ENCODE data around the gene AHCYL2. TPM values are rescaled to one million over a fixed set of nuclear protein-coding genes. Genes with fewer than 3 reads are reported as not detected.

Gene AHCYL2
- total RNA-seq, 2 experiments from 2014 or later = 5.0 to 8.7 TPM

DNA sequence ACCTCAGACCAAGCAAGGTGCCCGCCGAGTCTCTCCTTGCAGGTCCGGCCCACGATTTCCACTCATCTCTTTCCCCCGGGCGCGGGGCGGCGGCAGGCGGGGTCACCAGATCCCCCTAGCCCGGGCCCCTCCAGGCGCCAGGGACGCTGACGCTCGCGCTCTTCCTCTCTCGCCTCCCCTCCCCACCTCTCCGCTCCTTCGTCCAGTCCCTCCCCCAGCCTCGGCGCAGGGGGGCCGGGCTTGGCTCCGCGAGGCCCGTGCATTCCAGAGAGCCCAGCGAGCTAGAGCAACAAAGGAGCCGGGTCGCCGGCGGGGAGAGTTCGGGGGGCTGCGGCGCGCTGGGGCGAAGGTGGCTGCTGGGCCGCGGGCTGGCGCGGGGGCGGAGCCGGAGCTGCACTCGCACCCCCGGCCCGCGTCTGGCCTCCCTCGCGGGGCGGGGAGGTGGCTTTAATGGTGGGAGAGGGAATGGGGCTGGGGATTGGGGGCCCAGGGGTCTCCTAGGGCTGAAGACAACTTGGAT, 36.4 kb upstream of the AHCYL2 start, which contains the start of gene SMO:
SMO (plus strand) TSS at position 262 of the 520 bp plus-strand sequence. CDS start 519 bp downstream, outside the sequence.
- H2AFZ ChIP-seq (ENCODE audit: low read length) = no peak within 1 kb of the TSS
- H3K36me3 ChIP-seq (ENCODE audit: insufficient read depth, low read length) = no peaks in the 10 kb centered on the region
- peak within 1 kb of the TSS; percentile 46; the same call in 1 of the 2 replicates for H3K4me2 ChIP-seq (ENCODE audit: low read length)
- ChIA-PET CTCF (ENCODE audit: unreplicated experiment) (no interaction called here), POLR2A (no interaction called here)
- no peaks in the 10 kb centered on the region for H3K79me2 ChIP-seq (ENCODE audit: insufficient read depth, low read depth, low read length)
- no peak within 1 kb of the TSS for H3K27ac ChIP-seq (ENCODE audit: low read depth, low read length, poor library complexity, severe bottlenecking)
- no TSS peak for BruUV-seq (replicated peaks)
- intact Hi-C loops (cut with micrococcal nuclease; ENCODE audit: unreplicated experiment) = no loop called here
- TF ChIP-seq EZH2phosphoT487 (IDR thresholded peaks at IDR 0.05; ENCODE audit: borderline replicate concordance, low read depth, low read length) = no peak
- TF ChIP-seq, protein P1, sequence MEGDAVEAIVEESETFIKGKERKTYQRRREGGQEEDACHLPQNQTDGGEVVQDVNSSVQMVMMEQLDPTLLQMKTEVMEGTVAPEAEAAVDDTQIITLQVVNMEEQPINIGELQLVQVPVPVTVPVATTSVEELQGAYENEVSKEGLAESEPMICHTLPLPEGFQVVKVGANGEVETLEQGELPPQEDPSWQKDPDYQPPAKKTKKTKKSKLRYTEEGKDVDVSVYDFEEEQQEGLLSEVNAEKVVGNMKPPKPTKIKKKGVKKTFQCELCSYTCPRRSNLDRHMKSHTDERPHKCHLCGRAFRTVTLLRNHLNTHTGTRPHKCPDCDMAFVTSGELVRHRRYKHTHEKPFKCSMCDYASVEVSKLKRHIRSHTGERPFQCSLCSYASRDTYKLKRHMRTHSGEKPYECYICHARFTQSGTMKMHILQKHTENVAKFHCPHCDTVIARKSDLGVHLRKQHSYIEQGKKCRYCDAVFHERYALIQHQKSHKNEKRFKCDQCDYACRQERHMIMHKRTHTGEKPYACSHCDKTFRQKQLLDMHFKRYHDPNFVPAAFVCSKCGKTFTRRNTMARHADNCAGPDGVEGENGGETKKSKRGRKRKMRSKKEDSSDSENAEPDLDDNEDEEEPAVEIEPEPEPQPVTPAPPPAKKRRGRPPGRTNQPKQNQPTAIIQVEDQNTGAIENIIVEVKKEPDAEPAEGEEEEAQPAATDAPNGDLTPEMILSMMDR (conservative IDR thresholded peaks at IDR 0.05; ENCODE audit: low read length) = no peak
- no peak for DNase-seq (ENCODE audit: low spot score)
- no peaks in the 10 kb centered on the region for H3K9me3 ChIP-seq (ENCODE audit: low read length)
- H3K4me3 ChIP-seq (ENCODE audit: low read depth, low read length, poor library complexity, severe bottlenecking) = no peak within 1 kb of the TSS
- no peaks in the 10 kb centered on the region for H4K20me1 ChIP-seq (ENCODE audit: insufficient read depth, low read length)
- peaks cover 14% of the 10 kb centered on the region for H3K4me1 ChIP-seq (ENCODE audit: insufficient read depth, low read length, poor library complexity, severe bottlenecking)
- H3K9me2 ChIP-seq (ENCODE audit: insufficient read depth, low read length) = no peaks in the 10 kb centered on the region

DNA sequence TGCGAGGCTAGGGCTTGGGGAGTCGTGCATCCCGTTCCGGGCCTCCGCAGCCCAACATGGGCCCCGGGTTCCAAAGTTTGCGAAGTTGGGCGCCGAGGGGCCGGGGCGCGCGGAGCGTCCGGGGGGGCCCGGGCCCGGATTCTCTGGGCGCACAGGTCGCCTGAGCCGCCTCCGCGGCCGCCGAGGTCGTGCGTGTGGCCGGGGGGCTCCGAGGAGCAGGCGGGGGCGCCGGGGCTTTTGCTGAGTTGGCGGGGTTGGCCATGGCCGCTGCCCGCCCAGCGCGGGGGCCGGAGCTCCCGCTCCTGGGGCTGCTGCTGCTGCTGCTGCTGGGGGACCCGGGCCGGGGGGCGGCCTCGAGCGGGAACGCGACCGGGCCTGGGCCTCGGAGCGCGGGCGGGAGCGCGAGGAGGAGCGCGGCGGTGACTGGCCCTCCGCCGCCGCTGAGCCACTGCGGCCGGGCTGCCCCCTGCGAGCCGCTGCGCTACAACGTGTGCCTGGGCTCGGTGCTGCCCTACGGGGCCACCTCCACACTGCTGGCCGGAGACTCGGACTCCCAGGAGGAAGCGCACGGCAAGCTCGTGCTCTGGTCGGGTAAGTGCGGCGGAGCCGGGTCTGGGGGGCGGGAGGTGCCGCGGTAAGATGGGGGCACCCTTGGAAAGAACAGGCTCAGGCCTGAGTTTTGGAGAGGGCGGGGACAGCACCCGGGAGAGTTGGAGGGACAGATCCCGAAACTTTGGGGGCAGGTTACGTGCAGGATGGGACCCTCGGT, 35.8 kb upstream of the AHCYL2 start:
- POLR2A ChIA-PET = no interaction called here
- no peaks in the 10 kb centered on the region for H4K20me1 ChIP-seq (ENCODE audit: insufficient read depth, low read length)
- H3K4me3 ChIP-seq (ENCODE audit: low read depth, low read length, poor library complexity, severe bottlenecking) = no peak overlapping the region
- no peaks in the 10 kb centered on the region for H3K9me3 ChIP-seq (ENCODE audit: low read length)
- no peaks in the 10 kb centered on the region for H3K36me3 ChIP-seq (ENCODE audit: insufficient read depth, low read length)
- H3K27ac ChIP-seq (ENCODE audit: low read depth, low read length, poor library complexity, severe bottlenecking) = no peak overlapping the region
- peak overlapping the region; percentile 46; the same call in 1 of the 2 replicates for H3K4me2 ChIP-seq (ENCODE audit: low read length)
- CTCF ChIA-PET (ENCODE audit: unreplicated experiment) = no interaction called here
- no peak overlapping the region for H2AFZ ChIP-seq (ENCODE audit: low read length)
- no TSS peak for BruUV-seq (replicated peaks)
- no peak for DNase-seq (ENCODE audit: low spot score)
- intact Hi-C loops (cut with micrococcal nuclease; ENCODE audit: unreplicated experiment) = no loop called here
- H3K4me1 ChIP-seq (ENCODE audit: insufficient read depth, low read length, poor library complexity, severe bottlenecking) = peaks cover 14% of the 10 kb centered on the region
- H3K79me2 ChIP-seq (ENCODE audit: insufficient read depth, low read depth, low read length) = no peaks in the 10 kb centered on the region
- TF ChIP-seq, protein P1 (conservative IDR thresholded peaks at IDR 0.05; ENCODE audit: low read length) = no peak
- no peak for TF ChIP-seq EZH2phosphoT487 (IDR thresholded peaks at IDR 0.05; ENCODE audit: borderline replicate concordance, low read depth, low read length)
- H3K9me2 ChIP-seq (ENCODE audit: insufficient read depth, low read length) = no peaks in the 10 kb centered on the region

Data from OCI-LY7 (cell line).